GOT3 (cell line): ENCODE measurements around the gene SKAP1.
"Not testable (repeated sequence)": the region's sequence is repeated elsewhere in the genome, so short reads cannot be mapped to it uniquely, and the experiment has no call there.

ENCODE experiments used
- DNase-seq: peaks from one replicate; lab custom pipeline; 2025; ENCODE audit warnings: mixed read lengths; lab: John Stamatoyannopoulos, UW

The SKAP1 gene

DNA sequence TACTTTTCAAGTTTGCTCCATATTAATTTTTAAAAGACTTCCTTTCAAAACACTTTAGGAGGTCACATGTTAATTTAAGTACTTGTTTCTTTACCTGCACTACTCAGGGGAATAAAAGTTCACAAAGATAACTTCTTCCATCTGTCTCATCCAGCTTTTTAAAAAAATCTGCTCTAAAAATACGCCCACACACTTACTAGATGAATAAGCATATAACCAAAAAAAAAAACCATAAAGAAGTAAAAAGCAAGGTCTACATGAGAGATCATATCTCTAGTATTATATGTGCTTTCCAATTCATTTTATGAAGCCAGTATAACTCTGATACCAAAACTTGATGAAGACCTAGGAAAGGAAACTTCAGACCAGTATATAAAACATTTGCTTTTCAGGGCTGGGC lies 17.2 kb downstream of the SKAP1 start:
- no peak for DNase-seq

DNA sequence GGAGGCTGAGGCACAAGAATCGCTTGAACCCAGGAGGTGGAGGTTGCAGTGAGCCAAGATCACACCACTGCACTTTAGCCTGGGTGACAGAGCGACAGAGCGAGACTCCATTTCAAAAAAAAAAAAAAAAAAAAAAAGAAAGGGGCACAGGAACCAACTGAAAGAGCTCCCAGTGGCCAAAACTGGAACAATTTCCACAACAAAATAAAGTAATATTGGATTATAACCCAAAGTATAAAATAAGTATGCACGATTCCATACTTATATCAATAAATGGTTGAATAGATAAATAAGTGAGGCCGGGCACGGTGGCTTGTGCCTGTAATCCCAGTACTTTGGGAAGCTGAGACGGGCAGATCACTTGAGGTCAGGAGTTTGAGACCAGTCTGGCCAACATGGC lies 19.2 kb downstream of the SKAP1 start:
- DNase-seq = not testable (repeated sequence)

DNA sequence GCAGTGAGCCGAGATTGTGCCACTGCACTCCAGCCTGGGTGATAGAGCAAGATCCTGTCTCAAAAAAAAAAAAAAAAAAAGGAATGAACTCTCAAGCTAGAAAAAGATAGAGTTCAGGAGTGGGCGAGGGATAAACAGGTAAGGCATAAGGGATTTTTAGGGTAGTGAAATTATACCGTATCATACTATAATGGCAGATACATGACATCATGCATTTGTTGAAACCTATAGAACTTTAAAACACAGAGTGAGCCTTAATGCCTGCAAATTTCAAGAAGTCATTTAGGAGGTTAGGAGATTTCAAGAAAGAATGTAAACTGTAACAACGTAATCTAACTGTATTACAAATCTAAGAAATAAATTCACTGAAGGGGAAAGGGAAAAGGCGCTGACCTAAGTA lies 20.4 kb downstream of the SKAP1 start:
- no peak for DNase-seq

DNA sequence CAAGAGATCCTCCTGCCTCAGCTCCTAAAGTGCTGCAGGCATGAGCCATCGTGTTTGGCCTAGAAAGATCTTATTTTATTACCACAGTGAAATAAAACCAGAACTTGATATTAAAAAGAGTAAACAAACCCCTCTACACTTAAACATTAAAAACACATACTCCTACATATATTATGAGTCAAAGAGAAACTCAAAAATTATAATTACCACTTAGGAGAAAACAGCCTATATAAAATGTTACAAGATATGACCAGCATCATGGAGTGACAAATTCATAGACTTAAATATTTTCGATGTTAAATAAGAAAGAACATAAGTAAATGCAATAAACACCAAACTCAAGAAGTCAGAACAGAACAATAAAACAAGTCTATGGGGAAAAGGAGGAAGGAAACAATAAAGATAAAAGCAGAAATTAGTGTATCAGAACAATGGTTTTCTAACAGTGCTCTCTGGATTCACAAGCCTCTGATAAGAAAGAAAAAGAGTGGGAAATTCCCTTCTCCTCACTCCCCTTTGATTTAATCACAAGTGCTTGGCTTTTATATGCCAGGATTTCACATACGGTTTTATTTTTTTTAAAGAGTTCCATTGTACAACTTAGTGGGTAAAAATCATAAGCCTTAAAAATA lies 23.0 kb downstream of the SKAP1 start:
- DNase-seq = no peak

DNA sequence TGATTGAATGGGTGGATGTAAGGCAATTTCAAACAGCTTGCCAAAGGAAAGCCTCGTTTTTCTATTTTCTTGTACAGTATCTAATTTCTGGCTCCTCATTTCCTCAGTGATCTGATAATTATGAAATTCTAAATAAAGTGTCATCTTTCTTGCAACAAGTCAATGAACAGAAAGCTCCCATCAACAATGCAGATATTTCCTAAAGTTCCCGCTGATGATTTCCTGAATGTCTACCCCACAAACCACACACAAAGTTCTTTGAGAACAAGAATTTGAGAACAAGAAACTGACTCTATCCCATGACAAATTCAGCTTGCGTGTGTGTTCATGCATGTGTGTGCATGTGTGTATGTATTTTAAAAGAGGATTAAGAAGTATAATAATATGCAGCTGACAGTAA lies 35.2 kb downstream of the SKAP1 start:
- DNase-seq = no peak

DNA sequence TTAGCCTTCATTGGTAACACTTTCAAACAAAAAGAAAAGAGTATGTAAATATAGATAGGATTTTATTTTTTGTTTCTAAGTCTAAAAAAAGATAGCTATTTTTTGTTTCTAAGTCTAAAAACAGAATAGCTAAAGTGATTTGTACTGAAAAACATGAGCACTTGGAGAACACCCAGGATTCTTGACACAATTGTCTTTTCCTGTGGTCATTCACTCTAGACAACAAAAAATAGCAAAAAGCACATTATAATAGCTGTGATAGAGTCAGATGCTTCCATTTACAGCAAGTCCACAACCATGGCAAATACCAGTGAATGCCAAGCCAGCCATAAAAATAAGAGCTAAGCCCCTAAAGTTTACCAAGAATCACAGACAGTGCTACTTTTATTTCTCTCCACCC lies 36.7 kb downstream of the SKAP1 start:
- no peak for DNase-seq

DNA sequence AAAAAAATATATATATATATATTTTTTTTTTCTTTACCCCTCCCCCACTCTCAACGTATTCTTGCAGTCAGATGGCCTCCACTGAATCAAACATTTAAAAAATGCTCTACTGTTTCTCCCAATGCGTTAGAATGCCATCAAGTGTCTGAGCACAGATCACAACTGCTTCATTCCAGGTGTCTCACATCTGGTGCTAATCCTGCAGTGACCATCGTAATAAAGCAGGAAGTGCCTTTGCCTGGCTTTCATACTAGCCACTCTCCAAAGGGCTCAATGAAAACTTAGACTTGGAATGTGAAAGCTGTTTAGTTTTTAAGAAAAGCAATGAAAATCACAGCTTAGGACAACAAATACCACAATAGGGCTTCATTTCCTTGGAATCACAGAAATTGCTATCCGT lies 37.2 kb downstream of the SKAP1 start:
- DNase-seq = no peak

DNA sequence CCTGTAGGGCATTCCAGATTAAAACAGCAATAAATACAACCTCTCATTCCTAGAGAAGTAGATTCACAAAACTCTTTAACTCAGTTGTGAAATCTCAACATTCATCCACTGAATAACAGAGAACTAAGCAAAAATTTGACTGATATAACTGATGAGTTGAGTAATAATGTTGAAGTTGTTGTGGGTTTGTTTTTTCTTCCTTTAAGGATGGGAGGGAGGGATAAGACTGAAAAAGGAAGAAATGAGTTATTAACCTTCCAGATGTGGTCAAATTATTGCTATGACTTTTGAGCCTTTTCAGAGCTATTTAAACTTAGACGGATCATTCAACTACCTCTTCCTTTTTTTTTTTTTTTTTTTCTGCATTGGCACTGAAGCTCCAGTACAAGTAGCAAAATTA lies 38.6 kb downstream of the SKAP1 start:
- no peak for DNase-seq

DNA sequence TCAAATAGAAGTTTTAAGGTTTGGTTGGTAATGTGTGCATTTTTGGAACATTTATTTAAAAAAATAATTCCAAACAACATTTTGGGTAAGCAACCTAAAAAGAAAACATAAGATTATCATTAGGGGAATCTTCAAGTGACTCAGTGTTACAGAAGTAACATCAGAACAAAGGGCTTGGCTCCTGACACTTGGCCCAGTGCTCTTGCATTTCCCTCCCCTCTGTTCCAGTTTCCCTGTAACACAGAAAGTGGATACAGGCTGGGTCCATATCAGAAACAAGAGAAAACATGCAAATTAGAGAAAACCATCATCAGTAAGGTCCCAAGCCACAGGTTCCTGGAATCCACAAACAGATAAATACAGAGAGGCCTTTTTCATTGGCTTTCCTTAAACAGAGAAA lies 40.1 kb downstream of the SKAP1 start:
- no peak for DNase-seq

DNA sequence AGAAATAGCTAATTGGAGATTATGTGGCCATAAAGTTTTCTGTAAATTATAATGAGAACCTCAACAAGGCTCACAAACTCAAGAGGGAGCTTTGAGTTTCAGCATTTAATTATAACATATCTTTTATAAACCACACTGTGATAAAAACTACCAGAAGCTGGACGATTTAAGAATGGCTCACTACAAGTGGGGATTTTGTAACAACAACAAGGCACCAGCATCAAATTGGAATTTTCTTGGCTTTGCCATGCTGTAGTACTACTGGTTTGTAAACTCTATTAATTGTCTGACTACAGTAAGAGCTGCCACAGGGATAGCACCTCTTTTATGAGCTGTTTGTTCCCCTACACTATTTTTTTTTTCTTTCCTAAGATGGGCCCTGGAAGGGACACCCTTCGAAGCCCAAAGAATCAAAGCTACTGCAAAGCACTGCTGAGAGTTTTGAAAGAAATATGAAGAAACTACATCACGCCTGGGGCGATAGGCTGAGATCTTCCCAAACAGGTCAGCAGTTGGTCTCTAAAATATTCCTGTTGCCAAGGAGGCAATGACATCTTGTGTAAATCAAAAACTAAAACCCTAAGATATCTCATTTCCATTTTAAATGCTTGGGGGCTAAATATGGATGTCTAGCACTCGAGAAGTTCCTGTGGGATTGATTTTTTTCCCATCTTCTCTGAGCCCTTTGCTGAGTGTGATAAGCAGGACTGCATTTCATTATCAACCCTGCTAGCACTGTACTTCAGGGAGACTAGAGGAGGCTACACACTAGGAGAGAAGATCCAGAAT lies 40.9 kb downstream of the SKAP1 start:
- DNase-seq = no peak

DNA sequence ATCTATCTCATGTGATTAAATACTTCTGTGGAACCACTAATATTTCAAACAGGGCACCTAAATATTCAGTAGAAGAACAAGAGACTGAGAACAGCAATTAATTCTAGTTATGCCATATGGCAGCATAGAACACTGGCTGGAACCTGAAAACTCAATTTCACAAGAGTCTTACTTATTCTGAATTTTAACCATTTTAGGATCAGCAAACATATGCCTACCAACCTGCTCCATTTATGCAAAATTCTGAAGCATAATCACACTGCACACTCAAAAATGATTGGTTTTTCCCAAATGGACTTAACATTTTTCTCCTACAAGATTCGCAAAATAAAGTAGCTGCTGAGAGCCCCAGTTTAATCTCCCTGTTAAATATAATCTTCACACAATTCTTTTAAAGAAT lies 43.2 kb downstream of the SKAP1 start:
- no peak for DNase-seq

DNA sequence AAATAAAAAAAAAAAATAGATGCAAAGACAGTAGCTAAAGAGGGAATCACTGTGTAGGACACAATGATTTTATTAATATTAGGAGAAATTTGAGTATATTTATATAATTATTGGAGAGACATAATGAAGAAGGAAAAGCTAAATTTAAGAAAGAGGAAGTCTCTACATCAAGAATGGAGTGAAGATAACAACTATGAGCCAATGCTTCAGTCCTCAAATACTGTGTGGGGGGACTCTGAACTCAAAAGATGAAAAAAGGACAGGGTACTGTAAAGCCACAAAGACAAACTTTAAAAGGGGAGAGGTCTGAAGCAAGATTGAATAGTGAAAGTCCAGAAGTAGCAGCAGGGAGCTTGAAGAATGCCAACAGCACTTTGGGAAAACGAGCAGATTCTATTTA lies 44.7 kb downstream of the SKAP1 start:
- DNase-seq = no peak

DNA sequence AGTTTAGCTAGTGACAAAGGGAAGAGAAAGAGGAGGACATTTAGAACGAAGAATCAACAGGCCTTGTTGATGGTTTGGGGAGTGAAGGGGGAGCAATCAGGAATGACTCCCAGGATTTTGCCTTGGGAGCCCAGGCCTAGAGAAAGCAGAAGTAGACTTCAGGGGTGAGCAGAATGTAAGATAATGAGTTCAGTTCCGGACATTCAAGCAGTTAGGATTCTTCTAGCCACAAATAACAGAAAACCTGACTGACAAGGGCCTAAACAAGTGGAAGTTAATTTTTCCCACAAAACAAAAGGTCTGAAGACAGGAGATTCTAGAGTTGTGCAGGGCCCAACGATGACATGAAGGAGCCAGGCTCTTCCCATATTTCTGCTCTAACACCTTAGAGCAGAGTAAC lies 45.9 kb downstream of the SKAP1 start:
- DNase-seq = no peak

DNA sequence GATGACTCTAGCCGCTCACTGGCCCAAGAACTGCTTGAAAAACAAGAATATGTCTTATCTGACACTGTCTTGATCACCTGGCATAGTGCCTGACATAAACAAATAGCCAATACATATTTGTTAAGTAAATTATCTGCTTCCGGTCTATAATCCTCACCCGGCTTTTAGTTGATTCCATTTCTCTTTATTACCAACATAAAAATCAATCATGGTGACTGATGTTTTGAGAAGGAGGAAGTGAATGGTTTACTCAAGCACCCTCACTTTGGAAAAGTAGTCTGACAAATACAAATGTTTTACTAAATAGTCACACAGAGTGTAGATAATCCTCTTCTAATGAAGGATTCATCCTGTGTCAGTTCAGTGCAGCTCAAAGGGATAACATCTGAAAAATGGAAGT lies 47.0 kb downstream of the SKAP1 start:
- DNase-seq = no peak

DNA sequence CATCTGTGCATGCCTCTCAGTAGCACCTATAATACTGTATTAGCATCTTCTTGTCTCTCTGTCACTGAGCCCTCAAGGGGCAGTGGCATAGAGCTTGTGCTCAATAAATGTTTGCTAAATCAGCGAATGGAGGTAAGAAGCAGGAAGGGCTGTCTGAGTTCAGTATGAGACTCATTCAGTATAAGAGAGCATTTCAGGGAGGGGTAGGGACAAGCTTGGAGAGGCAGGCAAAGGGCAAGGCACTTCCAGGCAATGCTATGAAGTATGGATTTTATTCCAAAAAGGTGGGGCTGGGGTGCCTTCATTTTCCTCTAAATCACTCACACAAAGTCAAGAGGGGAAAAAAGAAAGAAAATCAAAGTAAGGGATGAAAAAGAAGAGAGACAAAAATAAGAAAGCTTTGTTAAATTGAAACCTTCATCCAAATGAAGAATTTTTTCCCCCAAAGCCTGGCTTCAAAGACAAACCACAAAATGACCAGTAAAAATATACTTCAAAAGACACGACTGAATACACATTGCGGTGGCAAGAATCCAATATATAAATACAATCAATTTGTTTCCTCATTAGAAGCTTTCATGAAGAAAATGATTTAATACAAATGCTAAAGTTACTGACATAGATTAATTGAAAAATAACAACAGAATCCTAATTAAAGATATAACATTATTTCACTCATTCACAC lies 51.2 kb downstream of the SKAP1 start:
- DNase-seq = no peak

DNA sequence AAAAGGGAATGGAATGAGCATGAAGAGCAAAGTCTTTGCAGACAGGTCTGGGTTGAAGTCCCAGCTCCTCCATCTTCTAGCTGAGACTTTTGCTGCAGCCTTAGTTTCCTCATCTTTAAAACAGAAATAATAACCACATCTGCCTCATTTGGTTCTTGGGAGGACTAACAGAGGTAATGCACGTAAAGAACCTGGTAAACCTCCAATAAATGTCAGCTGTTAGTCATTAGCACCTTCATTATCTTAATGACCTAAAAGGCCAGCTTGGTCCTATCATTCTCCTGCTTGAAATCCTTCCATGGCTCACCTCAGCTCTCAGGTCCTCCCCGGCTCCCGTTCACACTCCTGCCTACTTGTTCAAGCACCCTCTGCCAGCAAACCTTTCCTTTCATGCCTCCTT lies 51.8 kb downstream of the SKAP1 start:
- no peak for DNase-seq

DNA sequence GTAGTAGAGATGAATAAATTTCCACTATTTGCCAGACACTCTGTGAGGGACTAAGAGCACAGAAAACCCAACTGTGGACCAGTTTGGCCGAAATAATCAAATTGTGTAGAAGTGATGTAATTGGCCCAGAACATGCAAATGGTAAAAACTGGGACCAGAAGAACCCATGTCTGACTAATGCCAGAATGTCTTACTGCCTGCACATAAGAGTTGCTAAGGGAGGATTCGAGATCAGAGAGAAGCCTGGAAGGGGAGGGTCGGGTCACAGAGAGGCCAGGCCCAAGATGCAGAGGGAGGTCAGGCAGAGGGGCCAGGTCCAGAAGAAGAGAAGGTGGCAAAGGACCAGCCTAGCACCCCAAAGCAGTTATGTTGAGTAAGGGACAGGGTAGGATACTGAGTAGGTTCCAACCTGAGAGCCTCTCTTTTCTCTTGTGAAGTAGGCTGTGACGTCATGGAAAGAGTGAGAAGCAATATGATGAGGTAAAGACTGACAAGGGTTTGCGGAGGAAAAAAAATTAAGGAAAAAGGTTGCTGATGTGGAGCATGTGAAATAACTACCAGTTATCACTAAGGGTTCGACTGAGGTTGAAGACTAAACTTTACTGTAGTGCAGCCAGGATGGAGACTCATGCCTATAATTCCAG lies 53.2 kb downstream of the SKAP1 start:
- no peak for DNase-seq

DNA sequence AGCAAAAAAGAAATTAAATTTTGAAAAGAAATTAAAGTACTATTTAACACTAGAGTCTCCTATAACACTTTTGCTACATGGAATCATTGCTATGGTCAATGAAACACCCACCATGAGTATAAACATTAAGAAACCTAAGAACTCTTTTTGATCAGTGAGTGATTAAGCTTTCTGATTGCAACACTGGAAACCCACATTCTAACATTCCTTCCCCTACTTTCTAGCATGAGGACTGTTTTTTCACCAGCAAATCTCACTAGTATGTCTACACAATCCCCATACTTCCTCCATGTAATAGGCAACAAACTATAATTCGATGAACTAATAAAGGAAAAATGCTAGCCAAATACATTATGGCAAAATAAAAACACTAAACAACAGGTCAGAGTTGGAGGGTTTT lies 54.7 kb downstream of the SKAP1 start:
- no peak for DNase-seq

DNA sequence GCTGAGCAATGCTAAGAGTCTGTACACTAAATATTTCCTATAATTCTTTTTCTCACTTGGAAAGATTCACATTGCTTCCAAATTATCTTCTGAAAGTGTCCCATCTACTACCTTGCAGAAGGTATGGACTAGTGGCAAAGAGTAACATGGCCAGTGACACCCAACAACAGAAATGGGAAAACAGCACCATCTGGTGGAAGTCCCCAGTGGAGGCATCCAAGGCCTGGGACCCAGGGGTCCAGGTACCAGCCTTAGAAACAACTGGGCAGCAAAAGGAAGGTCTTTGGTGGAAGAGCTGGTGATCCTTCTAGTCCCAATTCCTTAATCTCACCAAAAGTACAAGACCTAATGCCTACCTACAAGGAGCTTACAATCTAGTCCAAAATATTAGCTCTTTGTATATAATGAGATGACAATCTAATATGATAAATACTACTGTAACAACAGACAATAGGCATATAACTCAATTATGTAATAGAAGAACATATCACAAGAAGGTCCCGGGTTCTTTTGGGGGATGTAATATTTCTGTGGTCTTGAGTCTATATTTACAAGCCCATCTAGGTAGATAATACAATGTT lies 55.3 kb downstream of the SKAP1 start:
- no peak for DNase-seq

DNA sequence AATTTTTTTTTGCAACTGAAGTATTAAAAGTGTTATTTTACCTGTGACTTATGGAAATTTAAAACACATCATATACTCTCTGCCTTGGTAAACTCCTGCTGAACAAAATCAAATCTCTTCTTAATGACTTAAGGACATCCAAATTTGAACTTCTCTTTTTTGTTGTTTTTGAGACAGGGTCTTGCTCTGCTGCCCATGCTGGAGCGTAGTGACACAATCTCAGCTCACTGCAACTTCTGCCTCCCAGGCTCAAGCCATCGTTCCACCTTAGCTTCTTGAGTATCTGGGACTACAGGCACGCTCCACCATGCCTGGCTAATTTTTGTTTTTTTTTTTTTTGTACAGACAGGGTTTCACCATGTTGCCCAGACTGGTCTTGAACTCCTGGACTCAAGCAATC lies 56.1 kb downstream of the SKAP1 start:
- no peak for DNase-seq

DNA sequence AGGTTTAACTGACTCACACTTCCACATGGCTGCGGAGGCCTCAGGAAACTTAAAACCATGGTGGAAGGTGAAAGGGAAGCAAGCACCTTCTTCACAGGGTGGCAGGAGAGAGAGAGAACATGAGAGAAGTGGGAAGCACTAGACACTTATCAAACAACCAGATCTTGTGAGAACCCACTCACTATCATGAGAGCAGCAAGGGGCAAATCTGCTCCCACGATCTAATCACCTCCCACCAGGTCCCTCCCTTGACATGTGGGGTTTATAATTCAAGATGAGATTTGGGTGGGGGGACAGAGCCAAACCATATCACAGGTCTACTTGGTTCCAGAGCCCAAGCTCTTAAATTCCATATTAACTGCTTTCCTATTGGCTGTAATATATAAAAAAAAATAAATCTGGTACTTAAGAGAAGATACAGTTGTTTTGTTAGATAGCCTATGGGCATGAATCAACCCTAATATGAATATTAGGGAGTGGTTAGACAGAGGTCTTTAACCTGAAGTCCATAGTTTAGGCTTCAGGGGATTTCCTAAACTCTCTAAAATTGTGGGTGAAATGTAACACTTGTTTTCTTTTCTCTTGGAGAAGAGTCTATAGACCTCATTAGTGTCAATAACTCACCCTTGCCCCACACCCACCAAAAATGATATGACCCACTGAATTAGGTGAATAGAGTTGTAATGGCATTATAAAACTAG lies 56.7 kb downstream of the SKAP1 start:
- no peak for DNase-seq

DNA sequence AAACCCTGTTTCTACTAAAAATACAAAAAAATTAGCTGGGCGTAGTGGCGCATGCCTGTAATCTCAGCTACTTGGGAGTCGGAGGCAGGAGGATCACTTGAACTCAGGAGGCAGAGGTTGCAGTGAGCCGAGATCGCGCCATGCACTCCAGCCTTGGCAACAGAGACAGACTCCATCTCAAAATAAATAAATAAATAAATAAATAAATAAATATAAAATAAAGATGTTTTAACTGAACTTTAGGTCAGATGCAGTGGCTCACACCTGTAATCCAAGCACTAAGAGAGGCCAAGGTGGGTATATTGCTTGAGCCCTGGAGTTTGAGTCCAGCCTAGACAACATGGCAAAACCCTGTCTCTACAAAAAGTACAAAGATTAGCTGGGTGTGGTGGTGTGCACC lies 61.0 kb downstream of the SKAP1 start:
- DNase-seq = not testable (repeated sequence)
